DOHH2 (cell line): ENCODE measurements around the gene DCTN4.

Source experiments
- H3F3A ChIP-seq: fragments of 200-600 bp; sonication (generic), shearing (Covaris generic); 2 replicates; pipeline ENCODE4 v1.6.0; 2016; ENCODE audit warnings: antibody characterized with exemption, mild to moderate bottlenecking; ENCODE audit not compliant: control insufficient read depth, insufficient read depth
- H3K27ac ChIP-seq: fragments of 200-600 bp; sonication (generic); 2 replicates; pipeline ENCODE4 v1.5.1; 2014; ENCODE audit warnings: low read depth, mild to moderate bottlenecking, low read length, moderate library complexity
- H3K27me3 ChIP-seq: fragments of 200-600 bp; sonication (generic); 2 replicates; pipeline ENCODE4 v1.6.1; 2014; ENCODE audit warnings: mild to moderate bottlenecking, low read length, mixed read lengths; ENCODE audit not compliant: control insufficient read depth
- H3K36me3 ChIP-seq: fragments of 200-600 bp; sonication (generic); 2 replicates; pipeline ENCODE4 v1.6.1; 2014; ENCODE audit warnings: mild to moderate bottlenecking, low read length, moderate library complexity, mixed read lengths; ENCODE audit not compliant: control insufficient read depth
- H3K4me1 ChIP-seq: fragments of 200-600 bp; sonication (generic); 2 replicates; pipeline ENCODE4 v1.6.1; 2014; ENCODE audit warnings: mild to moderate bottlenecking, low read length, mixed read lengths; ENCODE audit not compliant: control insufficient read depth
- H3K4me2 ChIP-seq: fragments of 200-600 bp; sonication (generic); 2 replicates; pipeline ENCODE4 v1.6.0; 2014; ENCODE audit warnings: mild to moderate bottlenecking, low read length, moderate library complexity
- H3K4me3 ChIP-seq: fragments of 200-600 bp; sonication (generic); 2 replicates; pipeline ENCODE4 v1.5.1; 2014; ENCODE audit warnings: mild to moderate bottlenecking, low read length, mixed read lengths
- H3K79me2 ChIP-seq: fragments of 200-600 bp; sonication (generic); 2 replicates; pipeline ENCODE4 v1.6.1; 2014; ENCODE audit warnings: mild to moderate bottlenecking, low read length, mixed read lengths; ENCODE audit not compliant: control insufficient read depth
- H3K9me2 ChIP-seq: fragments of 200-600 bp; sonication (generic); replicated peaks from 2 replicates; pipeline ENCODE4 v1.6.1; 2014; ENCODE audit warnings: mild to moderate bottlenecking, low read length, mixed read lengths; ENCODE audit not compliant: control insufficient read depth
- H3K9me3 ChIP-seq: fragments of 200-600 bp; sonication (generic); 2 replicates; pipeline ENCODE4 v1.6.1; 2014; ENCODE audit warnings: antibody characterized with exemption, low read length, mixed read lengths; ENCODE audit not compliant: control insufficient read depth, insufficient read depth
- H4K20me1 ChIP-seq: fragments of 200-600 bp; sonication (generic); 2 replicates; pipeline ENCODE4 v1.6.0; 2014; ENCODE audit warnings: low read depth, mild to moderate bottlenecking, antibody characterized with exemption, low read length, moderate library complexity; ENCODE audit not compliant: control insufficient read depth, insufficient read depth
- CTCF ChIP-seq: fragments of 200-600 bp; sonication (generic); IDR thresholded peaks from one replicate; pipeline ENCODE4 v1.5.1; 2014; ENCODE audit warnings: antibody characterized with exemption, mild to moderate bottlenecking, low read depth, low read length; ENCODE audit not compliant: poor library complexity, severe bottlenecking
- EZH2phosphoT487 ChIP-seq: fragments of 200-600 bp; sonication (generic); IDR thresholded peaks from 2 replicates; pipeline ENCODE4 v1.6.1; 2017; ENCODE audit warnings: borderline replicate concordance, mild to moderate bottlenecking, antibody characterized with exemption, low read length, moderate library complexity, mixed read lengths

The DCTN4 gene

DNA sequence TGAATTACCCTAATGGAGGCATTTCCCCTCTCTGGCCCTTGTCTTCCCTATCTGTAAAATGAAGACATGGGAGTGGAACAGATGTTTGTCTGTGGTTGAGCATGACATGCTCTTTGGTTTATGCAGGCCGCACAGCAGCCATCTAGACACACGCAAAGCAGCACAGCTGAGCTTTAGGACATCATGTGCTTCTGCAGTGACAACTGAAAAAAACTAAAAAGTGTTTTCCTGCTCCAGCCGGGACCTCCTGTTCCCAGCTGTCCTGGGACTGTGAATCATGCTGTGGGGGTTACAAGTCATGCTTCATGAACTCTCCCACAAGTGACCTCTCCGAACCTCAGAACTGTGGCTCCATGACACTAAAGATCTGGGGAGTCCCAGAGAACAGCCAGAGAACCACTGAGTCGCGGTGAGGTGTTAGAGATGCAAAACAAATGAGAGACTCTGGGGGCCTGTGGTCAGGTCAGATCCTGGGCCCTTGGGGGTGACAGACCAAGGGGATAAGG, 21.4 kb upstream of the DCTN4 start:
- Histone ChIP-seq H3F3A (no peaks in the 10 kb centered on the region), H3K4me1 (peaks cover 28% of the 10 kb centered on the region), H3K9me3 (no peaks in the 10 kb centered on the region), H3K27me3 (peaks cover 15% of the 10 kb centered on the region), H3K36me3 (no peaks in the 10 kb centered on the region), H3K4me3 (no peak overlapping the region), H3K4me2 (peak overlapping the region; percentile 33), H3K79me2 (no peaks in the 10 kb centered on the region), H3K9me2 (no peaks in the 10 kb centered on the region), H4K20me1 (no peaks in the 10 kb centered on the region), H3K27ac (peak overlapping the region; percentile 50)
- TF ChIP-seq EZH2phosphoT487 (no peak), CTCF (no peak)

GRCh38 chr5:150779397-150780186, 20.8 kb upstream of the DCTN4 start:
- H3K36me3 ChIP-seq: no peaks in the 10 kb centered on the region
- H3K9me2 ChIP-seq: no peaks in the 10 kb centered on the region
- H3K9me3 ChIP-seq: no peaks in the 10 kb centered on the region
- no peaks in the 10 kb centered on the region for H3K79me2 ChIP-seq
- peaks cover 28% of the 10 kb centered on the region for H3K4me1 ChIP-seq
- TF ChIP-seq CTCF: no peak
- no peak for TF ChIP-seq EZH2phosphoT487
- H3K27me3 ChIP-seq: peaks cover 15% of the 10 kb centered on the region
- peak overlapping the region; percentile 33 for H3K4me2 ChIP-seq
- H3K4me3 ChIP-seq: no peak overlapping the region
- peak overlapping the region; percentile 50 for H3K27ac ChIP-seq
- H3F3A ChIP-seq: no peaks in the 10 kb centered on the region
- no peaks in the 10 kb centered on the region for H4K20me1 ChIP-seq

DNA sequence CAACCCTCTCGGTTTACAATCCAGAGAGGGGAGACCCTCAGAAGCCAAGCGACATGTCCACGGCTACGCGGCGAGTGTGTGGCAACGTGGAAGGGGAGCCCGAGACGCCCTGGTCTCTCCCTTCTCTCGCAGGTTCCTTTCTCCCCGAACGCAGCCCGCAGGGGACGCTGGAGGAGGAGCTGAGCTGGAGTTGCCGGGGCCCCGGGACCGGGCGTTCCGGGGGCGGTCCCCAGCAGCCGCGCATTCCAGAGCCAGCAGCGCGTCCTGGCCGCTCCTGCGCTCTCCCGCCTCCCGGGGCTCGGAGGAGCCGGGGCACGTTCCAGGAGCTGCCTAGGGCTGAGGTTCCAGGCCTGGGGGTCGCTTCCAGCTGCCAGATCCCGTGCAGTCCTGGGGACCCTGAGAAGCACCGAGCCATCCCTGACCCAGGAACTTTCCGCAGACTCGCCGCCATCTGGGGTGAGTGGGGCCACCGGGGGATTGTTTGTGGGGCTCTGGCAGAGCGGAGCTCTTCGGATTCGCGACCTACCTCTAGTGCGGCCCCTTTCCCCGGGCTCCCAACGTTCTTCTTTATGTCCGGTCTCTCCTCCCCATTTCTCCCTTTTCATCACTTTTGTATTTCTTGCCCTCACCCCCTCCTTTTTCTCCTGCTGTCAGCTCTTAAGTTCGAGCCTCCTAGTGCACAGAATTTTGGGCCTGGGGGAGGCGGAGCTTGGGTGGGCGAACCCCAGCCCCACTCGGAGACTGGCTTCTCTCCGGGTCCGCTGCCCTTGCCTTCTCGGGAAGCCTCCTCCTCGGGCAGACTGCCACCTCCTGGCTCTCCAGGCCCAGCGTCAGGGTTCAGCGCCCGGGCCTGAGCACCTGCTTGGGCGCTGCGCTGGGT, 19.9 kb upstream of the DCTN4 start, which contains the start of gene SMIM3:
SMIM3 (plus strand) TSS at position 241 of the 880 bp plus-strand sequence. CDS start 16,684 bp downstream, outside the sequence.
- Histone ChIP-seq H4K20me1 (no peaks in the 10 kb centered on the region), H3F3A (no peaks in the 10 kb centered on the region), H3K4me1 (peaks cover 28% of the 10 kb centered on the region), H3K4me3 (no peak within 1 kb of the TSS), H3K4me2 (no peak within 1 kb of the TSS), H3K27me3 (peaks cover 15% of the 10 kb centered on the region), H3K9me2 (no peaks in the 10 kb centered on the region), H3K27ac (no peak within 1 kb of the TSS), H3K36me3 (no peaks in the 10 kb centered on the region), H3K79me2 (no peaks in the 10 kb centered on the region), H3K9me3 (no peaks in the 10 kb centered on the region)
- TF ChIP-seq CTCF (no peak), EZH2phosphoT487 (no peak)
